Peyer's patch (tissue), 4 donors: ENCODE results near the gene SPTB.

ENCODE experiments used
- POLR2A ChIP-seq, 2 donors: fragments of 450-650 bp; IDR thresholded peaks; one replicate each; pipeline ENCODE4 v1.5.1; 2017; ENCODE audit warnings: antibody characterized with exemption in 2 of 2, mild to moderate bottlenecking in 2 of 2, moderate library complexity in 2 of 2
- TF ChIP-seq, protein P1 (sequence below), 6 experiments: fragments of 450-650 bp in 4 of 6; fragments of 200-600 bp in 2 of 6; sonication (generic) in 1 of 6; IDR thresholded peaks; one replicate each; pipeline ENCODE4 v1.5.1; 2017 to 2019; ENCODE audit warnings: antibody characterized with exemption in 6 of 6, mild to moderate bottlenecking in 3 of 6, moderate library complexity in 1 of 6

DNA sequence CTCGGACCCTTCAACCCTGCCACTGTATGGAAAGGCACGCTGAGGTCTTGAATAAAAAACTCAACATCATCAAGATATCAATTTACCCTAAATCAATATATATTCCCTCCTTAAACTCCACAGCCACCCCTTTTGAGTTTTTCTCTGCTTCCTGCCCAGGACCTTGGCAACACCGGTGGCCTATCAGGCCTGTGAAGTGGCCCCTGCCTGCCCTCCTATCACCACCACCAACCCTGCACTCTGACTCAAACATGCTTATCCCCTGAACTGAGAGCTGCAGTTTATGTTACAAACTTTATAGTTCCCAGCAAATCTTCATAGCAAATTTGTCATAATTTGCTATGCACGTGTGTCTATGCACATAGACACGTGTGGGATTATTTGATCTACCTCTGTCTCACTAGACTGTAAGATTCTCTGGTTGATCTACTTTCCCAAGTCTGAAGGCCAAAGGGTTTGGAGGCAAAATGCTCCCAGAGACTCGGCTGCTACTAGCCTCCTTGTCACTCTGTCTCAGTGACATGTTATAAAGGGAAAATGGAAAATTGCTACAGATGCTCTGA lies 63.4 kb downstream of the SPTB start:
- TF ChIP-seq, protein P1, sequence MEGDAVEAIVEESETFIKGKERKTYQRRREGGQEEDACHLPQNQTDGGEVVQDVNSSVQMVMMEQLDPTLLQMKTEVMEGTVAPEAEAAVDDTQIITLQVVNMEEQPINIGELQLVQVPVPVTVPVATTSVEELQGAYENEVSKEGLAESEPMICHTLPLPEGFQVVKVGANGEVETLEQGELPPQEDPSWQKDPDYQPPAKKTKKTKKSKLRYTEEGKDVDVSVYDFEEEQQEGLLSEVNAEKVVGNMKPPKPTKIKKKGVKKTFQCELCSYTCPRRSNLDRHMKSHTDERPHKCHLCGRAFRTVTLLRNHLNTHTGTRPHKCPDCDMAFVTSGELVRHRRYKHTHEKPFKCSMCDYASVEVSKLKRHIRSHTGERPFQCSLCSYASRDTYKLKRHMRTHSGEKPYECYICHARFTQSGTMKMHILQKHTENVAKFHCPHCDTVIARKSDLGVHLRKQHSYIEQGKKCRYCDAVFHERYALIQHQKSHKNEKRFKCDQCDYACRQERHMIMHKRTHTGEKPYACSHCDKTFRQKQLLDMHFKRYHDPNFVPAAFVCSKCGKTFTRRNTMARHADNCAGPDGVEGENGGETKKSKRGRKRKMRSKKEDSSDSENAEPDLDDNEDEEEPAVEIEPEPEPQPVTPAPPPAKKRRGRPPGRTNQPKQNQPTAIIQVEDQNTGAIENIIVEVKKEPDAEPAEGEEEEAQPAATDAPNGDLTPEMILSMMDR (IDR thresholded peaks at IDR 0.05), result no peak
- no peak for TF ChIP-seq POLR2A (IDR thresholded peaks at IDR 0.05)
